ENCODE results near the gene SCNN1A.

Gene SCNN1A

DNA sequence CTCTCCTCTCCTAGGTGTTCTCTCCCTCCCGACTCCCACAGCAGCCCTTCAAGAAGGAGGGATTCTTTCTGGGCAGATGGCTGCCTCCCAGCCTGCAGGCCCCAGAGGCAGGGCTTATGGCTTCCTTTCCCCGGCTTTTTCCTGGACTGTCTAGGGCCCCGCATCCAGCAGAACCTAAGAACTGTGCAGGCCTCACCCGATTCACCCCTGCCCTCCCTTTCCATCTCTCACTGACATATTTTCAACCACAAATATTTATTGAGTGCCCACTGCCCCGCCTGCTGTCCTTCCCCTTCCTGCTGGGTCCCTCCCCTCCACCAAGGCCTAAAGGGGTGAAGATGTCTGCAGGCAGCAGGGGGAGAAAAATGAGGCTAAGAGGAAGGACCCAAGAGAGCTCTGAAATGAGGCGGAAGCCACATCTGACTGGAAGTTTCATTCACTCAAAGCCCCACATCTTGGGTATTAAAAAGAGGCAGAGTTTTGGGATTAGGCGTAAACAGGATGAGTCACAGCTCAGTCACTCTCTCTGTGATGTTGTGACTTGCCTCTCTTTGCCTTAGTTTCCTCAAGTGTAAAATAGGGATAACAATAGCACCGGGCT is 2.9 kb downstream of the SCNN1A start:
- ChIA-PET CTCF (interaction anchor here (0.7 to 1.5 kb wide), 3 partner anchors 10 to 98 kb away, joined by 3 to 4 read pairs (median 4); partner anchors contain the start of gene VAMP1), POLR2A (interaction anchor here (0.9 to 1.9 kb wide), 3 partner anchors 9 to 37 kb away, joined by 3 to 8 read pairs (median 4); partner anchors contain the start of gene LTBR)
- TF ChIP-seq, protein P1, sequence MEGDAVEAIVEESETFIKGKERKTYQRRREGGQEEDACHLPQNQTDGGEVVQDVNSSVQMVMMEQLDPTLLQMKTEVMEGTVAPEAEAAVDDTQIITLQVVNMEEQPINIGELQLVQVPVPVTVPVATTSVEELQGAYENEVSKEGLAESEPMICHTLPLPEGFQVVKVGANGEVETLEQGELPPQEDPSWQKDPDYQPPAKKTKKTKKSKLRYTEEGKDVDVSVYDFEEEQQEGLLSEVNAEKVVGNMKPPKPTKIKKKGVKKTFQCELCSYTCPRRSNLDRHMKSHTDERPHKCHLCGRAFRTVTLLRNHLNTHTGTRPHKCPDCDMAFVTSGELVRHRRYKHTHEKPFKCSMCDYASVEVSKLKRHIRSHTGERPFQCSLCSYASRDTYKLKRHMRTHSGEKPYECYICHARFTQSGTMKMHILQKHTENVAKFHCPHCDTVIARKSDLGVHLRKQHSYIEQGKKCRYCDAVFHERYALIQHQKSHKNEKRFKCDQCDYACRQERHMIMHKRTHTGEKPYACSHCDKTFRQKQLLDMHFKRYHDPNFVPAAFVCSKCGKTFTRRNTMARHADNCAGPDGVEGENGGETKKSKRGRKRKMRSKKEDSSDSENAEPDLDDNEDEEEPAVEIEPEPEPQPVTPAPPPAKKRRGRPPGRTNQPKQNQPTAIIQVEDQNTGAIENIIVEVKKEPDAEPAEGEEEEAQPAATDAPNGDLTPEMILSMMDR (IDR thresholded peaks at IDR 0.05; ENCODE audit: insufficient read depth, low read length, missing control alignments), result peak; percentile 13
- peak; percentile 36 for DNase-seq (ENCODE audit: low read depth, low spot score)
- no peak overlapping the region for H3K4me3 ChIP-seq (ENCODE audit: low read depth, low read length)

DNA sequence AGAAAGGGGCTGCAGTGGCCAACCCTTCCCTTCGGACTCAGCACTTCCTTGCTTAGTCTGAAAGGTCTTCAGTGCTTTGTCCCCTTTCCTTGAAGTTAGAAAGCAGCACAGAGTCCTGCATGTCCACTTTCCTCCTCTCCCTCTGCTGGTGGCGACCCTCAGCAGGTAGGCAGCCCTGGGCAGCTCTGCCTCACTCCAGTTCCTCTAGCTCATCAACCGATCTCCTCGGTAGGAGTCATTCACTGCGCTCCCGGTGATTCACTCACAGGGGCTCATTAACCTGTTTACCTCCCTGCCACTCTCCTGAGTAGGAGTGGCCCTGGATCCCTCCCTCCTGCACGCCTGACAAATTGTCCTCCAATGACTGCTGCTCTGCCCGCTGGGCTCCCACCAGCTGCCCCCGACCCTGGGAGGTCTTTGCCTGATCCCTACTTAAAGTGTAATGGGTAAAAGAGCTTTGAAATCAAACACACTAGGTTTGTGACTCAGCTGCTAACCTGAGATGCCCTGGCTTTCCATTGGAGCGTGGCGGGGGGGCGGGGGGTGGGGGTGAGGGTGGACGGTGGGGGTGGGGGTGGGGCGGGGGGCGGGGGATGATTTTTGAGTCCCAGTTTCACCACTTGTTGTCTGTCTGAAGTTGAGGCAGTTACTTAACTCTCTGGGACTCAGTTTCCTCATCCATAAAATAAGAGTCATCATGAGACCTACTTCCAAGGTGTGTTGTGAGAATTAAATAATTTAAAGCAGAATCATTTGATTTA is 4.2 kb downstream of the SCNN1A start:
- no peak overlapping the region for H3K4me3 ChIP-seq (ENCODE audit: low read depth, low read length)
- ChIA-PET CTCF (interaction anchor here (0.8 to 1.5 kb wide), 4 partner anchors 13 to 95 kb away, joined by 4 read pairs; no protein-coding TSS in a partner anchor), POLR2A (interaction anchor here (1.9 kb wide), 1 partner anchor 13 kb away, joined by 8 read pairs; the partner anchor contains the start of gene LTBR)
- TF ChIP-seq, protein P1 (IDR thresholded peaks at IDR 0.05; ENCODE audit: insufficient read depth, low read length, missing control alignments), result peak; percentile 27
- no peak for DNase-seq (ENCODE audit: low read depth, low spot score)

DNA sequence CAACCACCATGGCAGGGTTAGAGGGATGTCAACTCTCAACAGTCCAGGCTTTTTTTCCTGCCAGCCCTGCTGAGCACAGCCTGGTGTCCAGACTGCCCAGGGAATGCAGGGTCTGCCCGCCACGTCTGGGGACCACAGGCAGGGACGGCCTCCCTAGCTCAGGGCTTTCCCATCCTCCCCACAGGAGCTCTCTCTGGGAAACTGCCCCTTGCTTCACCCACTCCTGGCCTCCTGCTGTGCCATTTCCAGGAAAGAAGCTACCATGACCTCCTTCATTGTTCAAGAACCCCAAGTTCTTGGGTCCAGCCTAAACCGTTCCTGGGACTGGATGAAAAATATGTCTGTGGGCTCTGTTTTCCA is 4.8 kb downstream of the SCNN1A start:
- H3K4me3 ChIP-seq (ENCODE audit: low read depth, low read length), result no peak overlapping the region
- ChIA-PET CTCF (interaction anchor here (1.0 kb wide), 1 partner anchor 53 kb away, joined by 4 read pairs; no protein-coding TSS in a partner anchor), POLR2A (no interaction called here)
- TF ChIP-seq, protein P1 (IDR thresholded peaks at IDR 0.05; ENCODE audit: insufficient read depth, low read length, missing control alignments), result no peak
- no peak for DNase-seq (ENCODE audit: low read depth, low spot score)

DNA sequence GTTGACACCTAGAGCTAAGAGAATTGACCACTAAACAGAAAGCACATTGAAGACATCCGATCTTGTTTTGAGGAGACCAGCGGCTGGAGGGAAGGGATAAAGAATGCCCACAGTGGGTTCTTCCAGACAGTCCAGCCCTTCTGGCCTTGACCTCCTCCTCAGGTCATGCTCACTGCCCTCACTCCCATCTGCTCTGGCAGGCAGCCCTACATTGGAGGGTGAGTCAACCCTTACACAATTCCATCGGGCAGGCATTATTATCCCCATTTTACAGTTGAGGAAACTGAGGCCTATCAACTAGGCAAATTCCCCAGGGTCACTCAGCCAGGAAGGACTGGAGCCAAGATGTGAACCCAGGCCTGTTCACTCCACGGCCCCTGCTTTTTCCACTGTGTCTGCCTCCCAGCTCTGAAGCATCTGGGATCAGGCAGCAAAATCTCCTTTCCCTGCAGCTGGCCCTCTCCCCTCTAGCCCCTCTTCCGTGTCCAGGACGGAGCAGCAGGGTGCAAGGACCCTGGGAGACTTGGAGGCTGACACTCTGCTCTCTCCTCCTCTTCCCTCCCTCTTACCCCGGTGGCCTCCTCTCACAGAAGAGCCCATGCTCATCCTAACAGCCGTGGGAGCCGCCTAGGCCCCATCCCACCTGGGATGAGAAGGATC is 5.3 kb downstream of the SCNN1A start:
- POLR2A ChIA-PET, result no interaction called here
- DNase-seq (ENCODE audit: low read depth, low spot score), result no peak
- no peak overlapping the region for H3K4me3 ChIP-seq (ENCODE audit: low read depth, low read length)
- TF ChIP-seq, protein P1 (IDR thresholded peaks at IDR 0.05; ENCODE audit: insufficient read depth, low read length, missing control alignments), result no peak
- CTCF ChIA-PET, result interaction anchor here (1.0 kb wide), 1 partner anchor 53 kb away, joined by 4 read pairs; no protein-coding TSS in a partner anchor

DNA sequence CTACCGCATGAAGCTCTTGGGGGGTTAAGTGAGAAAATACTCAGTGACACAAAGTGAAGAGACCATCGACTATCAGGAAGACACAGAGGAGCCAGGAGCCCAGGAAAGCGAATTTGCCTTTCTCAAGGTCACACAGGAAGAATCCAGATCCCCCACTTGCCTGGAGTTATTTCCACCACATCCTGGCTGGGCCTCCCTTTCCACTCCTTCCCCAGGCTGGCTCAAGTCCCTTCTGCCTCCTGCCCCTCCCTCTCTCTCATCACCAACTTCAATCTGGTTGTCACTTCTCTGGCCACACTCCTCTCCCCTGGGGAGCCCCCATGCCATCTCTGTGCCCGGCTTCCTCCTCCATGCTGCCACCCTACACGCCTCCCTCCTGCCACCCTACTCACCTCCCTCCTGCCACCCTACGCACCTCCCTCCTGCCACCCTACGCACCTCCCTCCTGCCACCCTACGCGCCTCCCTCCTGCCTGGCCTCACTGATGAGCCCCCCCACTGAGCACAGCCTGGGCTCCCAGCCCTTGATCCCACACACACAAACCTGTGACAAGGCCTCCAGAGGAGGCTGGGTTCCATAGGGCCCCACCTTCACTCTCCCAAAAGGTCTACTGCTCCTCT is 6.3 kb downstream of the SCNN1A start:
- TF ChIP-seq, protein P1 (IDR thresholded peaks at IDR 0.05; ENCODE audit: insufficient read depth, low read length, missing control alignments), result no peak
- POLR2A ChIA-PET, result no interaction called here

More for the DNA sequence above, 6.3 kb downstream of the SCNN1A start:
- CTCF ChIA-PET, result interaction anchor here (1.2 to 1.3 kb wide), 3 partner anchors 10 to 24 kb away, joined by 3 to 4 read pairs (median 4); no protein-coding TSS in a partner anchor
- H3K4me3 ChIP-seq (ENCODE audit: low read depth, low read length), result no peak overlapping the region
- DNase-seq (ENCODE audit: low read depth, low spot score), result no peak
